Mucosa of descending colon (tissue), 3 donors: ENCODE measurements around the gene CAMK4. TPM values are rescaled to one million over a fixed set of nuclear protein-coding genes. Genes with fewer than 3 reads are reported as not detected.
A peak's percentile ranks its signal among the peaks of the same experiment; 100 is the strongest.

ENCODE experiments used
- ATAC-seq: fragments of 200-7000 bp; cut with Tn5 transposase; one replicate; pipeline ENCODE4 v1.9.1; 2020; ENCODE audit warnings: mild to moderate bottlenecking, moderate library complexity
- DNase-seq, 3 donors: peaks; one replicate each; pipeline ENCODE4 v3.0.0-alpha.2; 2020
- H3K36me3 ChIP-seq: fragments of 200-600 bp; one replicate; pipeline ENCODE4 v1.8.0; 2021; ENCODE audit warnings: low read depth, mild to moderate bottlenecking
- H3K4me1 ChIP-seq: fragments of 200-600 bp; one replicate; pipeline ENCODE4 v1.8.0; 2021; ENCODE audit warnings: low read depth, mild to moderate bottlenecking
- H3K4me3 ChIP-seq: fragments of 200-600 bp; one replicate; pipeline ENCODE4 v1.8.0; 2021; ENCODE audit warnings: mild to moderate bottlenecking
- H3K9me3 ChIP-seq: fragments of 200-600 bp; one replicate; pipeline ENCODE4 v1.8.0; 2021; ENCODE audit warnings: mild to moderate bottlenecking
- CTCF ChIP-seq: fragments of 200-600 bp; IDR thresholded peaks from one replicate; pipeline ENCODE4 v1.8.0; 2022; ENCODE audit warnings: antibody characterized with exemption, mild to moderate bottlenecking
- intact Hi-C, 2 donors: fragments of 100-400 bp; cut with DNase I in 1 of 2; cut with micrococcal nuclease in 1 of 2; formaldehyde crosslinking; loops; one replicate each; pipeline versions ENCODE4 v1.11.0 to v1.11.1; 2022; cut with DNase I, micrococcal nuclease
- total RNA-seq, 3 donors: library from RNA; stranded (reverse); fragmentation: NEBNext Ultra II Directional in 2 of 3; extraction: Animal tissue kit (Norgen Biotek cat#: 25700) in 2 of 3; gene quantifications; one replicate each; pipeline versions ENCODE4 v1.2.1 to v1.2.4, GENCODE V29; 2021 to 2023
- donor health status: DM: no; HTN: no; CAD: no; lungs with moderate emphysema.
- donor health status: DM: no; HTN: no; CAD: no.
- donor health status: DM: no; HTN: yes; CAD: no.

The CAMK4 gene
- total RNA-seq, 3 donors from 2014 or later: 2.0 to 5.5 (median 4.0) TPM

GRCh38 chr5:111509119-111509518 is 284.9 kb downstream of the CAMK4 start:
- H3K4me3 ChIP-seq: no peak overlapping the region
- TF ChIP-seq CTCF: no peak
- peaks cover 25% of the 10 kb centered on the region for H3K4me1 ChIP-seq
- H3K9me3 ChIP-seq: no peaks in the 10 kb centered on the region
- ATAC-seq (no peak), DNase-seq (no peak)
- intact Hi-C loops: no loop called here
- no peaks in the 10 kb centered on the region for H3K36me3 ChIP-seq

DNA sequence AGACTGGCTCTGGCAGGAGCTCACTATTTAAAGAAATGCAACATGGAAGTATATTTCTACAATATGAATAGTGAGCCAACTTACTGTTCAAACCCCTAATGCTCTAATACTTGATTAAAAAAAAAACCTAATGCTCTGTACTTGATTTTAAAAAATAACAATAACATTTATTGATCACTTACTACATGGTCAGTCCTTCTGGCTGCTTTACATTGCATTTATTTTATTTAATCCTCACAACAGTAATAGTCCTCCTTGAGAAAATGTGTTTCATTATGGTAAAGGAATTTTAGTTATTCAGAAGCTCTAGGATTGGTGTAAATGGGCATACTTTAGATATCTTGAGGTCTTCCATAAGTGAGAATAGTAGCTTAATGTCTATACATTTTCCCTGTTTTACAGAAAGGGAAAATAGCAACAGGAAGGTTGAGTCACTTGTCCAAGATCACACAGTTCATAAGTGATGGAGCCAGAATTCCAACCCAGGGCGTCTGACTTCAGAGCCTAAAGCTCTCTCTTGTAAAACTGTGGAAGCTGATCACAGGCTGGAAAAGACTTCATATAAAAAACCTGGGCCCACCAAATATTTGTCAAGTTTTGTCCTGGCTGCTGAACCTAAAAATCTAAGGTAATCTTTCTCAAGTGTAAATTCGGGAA is 287.1 kb downstream of the CAMK4 start:
- intact Hi-C loops: no loop called here
- DNase-seq (peak in 1 of 3 donors; percentile 16), ATAC-seq (no peak)
- Histone ChIP-seq H3K4me3 (peak overlapping the region; percentile 52), H3K9me3 (no peaks in the 10 kb centered on the region), H3K4me1 (peaks cover 25% of the 10 kb centered on the region), H3K36me3 (no peaks in the 10 kb centered on the region)
- no peak for TF ChIP-seq CTCF

DNA sequence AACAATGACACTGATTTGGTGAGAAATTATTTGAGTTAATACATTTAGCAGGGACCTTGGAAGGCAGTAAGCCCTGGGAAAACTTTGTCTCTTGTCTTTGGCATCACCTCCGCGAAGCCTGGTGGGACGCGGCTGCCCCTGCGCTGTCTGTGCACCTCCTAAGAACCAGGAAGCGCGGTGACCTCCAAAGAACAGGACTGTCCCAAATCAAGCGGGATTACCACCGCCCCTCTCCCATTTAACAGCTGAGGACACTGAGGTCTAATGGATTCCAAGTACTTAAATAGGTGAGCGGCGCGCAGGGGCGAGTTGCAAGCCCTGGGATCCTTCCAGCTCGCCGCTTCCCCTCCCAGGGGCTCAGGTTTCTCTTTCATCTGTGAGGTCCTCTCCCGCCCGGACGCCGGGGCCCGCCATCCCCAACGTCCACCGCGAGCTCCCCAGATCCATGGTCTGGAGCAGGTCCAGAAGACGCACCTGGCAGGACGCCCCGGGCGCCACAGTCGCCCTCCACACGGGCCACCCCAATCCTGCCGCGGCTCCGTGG is 287.7 kb downstream of the CAMK4 start:
- Histone ChIP-seq H3K4me3 (peak overlapping the region; percentile 52), H3K4me1 (peaks cover 25% of the 10 kb centered on the region), H3K9me3 (no peaks in the 10 kb centered on the region), H3K36me3 (no peaks in the 10 kb centered on the region)
- intact Hi-C loops: no loop called here
- ATAC-seq (peak; percentile 39), DNase-seq (no peak)
- no peak for TF ChIP-seq CTCF

GRCh38 chr5:111512375-111513130 is 288.4 kb downstream of the CAMK4 start, which contains the start of gene STARD4:
TSS of gene STARD4 (minus strand) at chr5:111512535. CDS start at chr5:111507433, 5,102 bp downstream.
- peak; percentile 97 for ATAC-seq
- intact Hi-C loops: no loop called here
- no peaks in the 10 kb centered on the region for H3K9me3 ChIP-seq
- H3K4me1 ChIP-seq: peaks cover 25% of the 10 kb centered on the region
- H3K4me3 ChIP-seq: peak within 1 kb of the TSS; percentile 52
- DNase-seq: peak; percentile 94 to 97 (median 94)
- H3K36me3 ChIP-seq: no peaks in the 10 kb centered on the region
- no peak for TF ChIP-seq CTCF

- ATAC-seq (no peak), DNase-seq (no peak)
- intact Hi-C loops: no loop called here
- Histone ChIP-seq H3K36me3 (no peaks in the 10 kb centered on the region), H3K4me3 (no peak overlapping the region), H3K9me3 (no peaks in the 10 kb centered on the region), H3K4me1 (peaks cover 25% of the 10 kb centered on the region)
- TF ChIP-seq CTCF: no peak
These were observed 288.9 kb downstream of the CAMK4 start for GRCh38 chr5:111513131-111513520.
